GM18511 (cell line): ENCODE data around the gene SIVA1.

Experiments used
- ATAC-seq: cut with Tn5 transposase; IDR thresholded peaks from one replicate; pipeline ENCODE4 v1.9.1; 2021; ENCODE audit warnings: mild to moderate bottlenecking, moderate library complexity; ENCODE audit not compliant: unreplicated experiment

Gene SIVA1

DNA sequence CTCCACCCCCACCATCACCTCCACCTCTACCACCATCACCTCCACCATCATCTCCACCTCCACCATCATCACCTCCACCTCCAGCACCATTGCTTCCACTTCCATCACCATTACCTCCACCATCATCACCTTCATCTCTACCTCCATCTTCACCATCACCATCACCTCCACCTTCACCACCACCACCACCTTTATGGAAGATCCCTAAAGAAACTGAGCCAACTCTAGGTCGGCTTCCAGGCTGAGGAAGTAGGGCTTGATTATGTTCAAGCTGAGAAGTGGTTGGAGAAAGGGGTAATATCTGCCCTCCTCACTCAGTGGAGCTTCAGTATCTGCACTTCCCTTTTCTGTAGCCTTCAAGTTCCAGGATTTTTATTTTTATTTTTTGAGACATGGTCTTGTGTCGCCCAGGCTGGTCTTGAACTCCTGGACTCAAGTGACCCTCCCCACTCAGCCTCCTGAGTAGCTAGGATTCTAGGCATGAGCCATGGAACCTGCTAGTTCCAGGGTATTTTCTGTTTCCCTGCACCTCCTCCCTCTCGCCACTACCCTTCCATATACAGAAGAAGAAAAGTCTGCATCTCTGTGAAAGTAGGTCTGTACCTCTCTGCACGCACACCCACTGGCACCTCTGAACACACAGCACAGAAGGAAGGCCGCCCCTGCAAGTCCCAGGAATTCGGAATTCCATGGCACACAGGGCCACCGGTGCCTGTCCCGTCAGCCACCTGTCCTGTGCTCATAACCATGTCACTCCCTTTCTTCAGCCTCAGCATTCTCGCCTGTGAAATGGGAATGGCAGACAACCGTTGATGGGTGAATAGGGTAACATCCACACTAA, 53.9 kb downstream of the SIVA1 start:
- no peak for ATAC-seq

DNA sequence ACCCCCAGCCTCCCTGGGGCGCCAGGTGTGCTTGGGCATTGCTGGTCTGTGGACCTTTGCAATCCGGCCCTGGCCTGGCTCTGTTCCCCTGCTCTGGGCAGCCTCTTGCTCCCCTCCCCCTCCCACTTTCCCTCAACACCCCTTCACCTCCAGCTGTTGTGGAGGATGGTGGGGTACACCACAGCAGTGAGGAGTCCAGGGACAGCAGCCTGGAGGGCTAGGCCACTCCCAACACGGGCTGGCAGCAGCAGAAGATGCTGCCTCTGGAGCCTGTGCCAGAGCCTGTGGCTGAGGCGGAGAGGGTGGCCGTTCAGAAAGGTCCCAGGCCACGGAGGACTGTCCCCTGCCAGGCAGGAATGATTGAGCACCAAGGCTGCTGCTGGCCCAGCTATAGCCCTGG, 55.5 kb downstream of the SIVA1 start:
- no peak for ATAC-seq
